OCI-LY3 (cell line): Measurements from ENCODE around the gene NTN5.

Experiments
- CTCF ChIP-seq: fragments of 200-600, 300-600 bp; sonication (generic); IDR thresholded peaks from 2 replicates; pipeline ENCODE4 v1.5.1; 2014; ENCODE audit warnings: antibody characterized with exemption, low read length, low read depth
- EZH2phosphoT487 ChIP-seq: fragments of 200-600 bp; shearing (Covaris generic); IDR thresholded peaks from 2 replicates; pipeline ENCODE4 v1.6.1; 2018; ENCODE audit warnings: antibody characterized with exemption, mixed run types, low read depth

- TF ChIP-seq CTCF: no peak
- no peak for TF ChIP-seq EZH2phosphoT487
Observed at GRCh38 chr19:48635263-48635965, 37.4 kb downstream of the NTN5 start.
